H1 (cell line): Measurements from ENCODE around the gene KCMF1. TPM values are rescaled to one million over a fixed set of nuclear protein-coding genes. Genes with fewer than 3 reads are reported as not detected.

Experiments
- FOSL1 ChIP-seq: IDR thresholded peaks from 2 replicates; pipeline ENCODE4 v1.6.1; 2011; ENCODE audit warnings: mild to moderate bottlenecking, low read depth, low read length, moderate library complexity; ENCODE audit not compliant: insufficient read depth
- MAFK ChIP-seq: IDR thresholded peaks from 2 replicates; pipeline ENCODE4 v1.6.1; 2012; ENCODE audit warnings: low read depth, mild to moderate bottlenecking, improper control_type of control experiment, low read length
- RBBP5 ChIP-seq: IDR thresholded peaks from 2 replicates; pipeline ENCODE4 v1.7.1; 2012; ENCODE audit warnings: low read depth, mild to moderate bottlenecking, inconsistent platforms, low read length, moderate library complexity, borderline replicate concordance
- SIN3A ChIP-seq, 2 experiments: IDR thresholded peaks in 1 of 2; conservative IDR thresholded peaks in 1 of 2; 2 replicates each; pipeline ENCODE4 v1.6.1; 2011 to 2012; ENCODE audit warnings: low read length in 2 of 2, improper control_type of control experiment in 1 of 2, low read depth in 1 of 2, mild to moderate bottlenecking in 1 of 2
- SP1 ChIP-seq: IDR thresholded peaks from 2 replicates; pipeline ENCODE4 v1.6.1; 2011; ENCODE audit warnings: low read depth, low read length
- polyA plus RNA-seq, 7 experiments: library from polyadenylated mRNA; depleted of rRNA in 3 of 7; stranded (reverse) in 5 of 7; unstranded in 2 of 7; fragments of >200 nt in 5 of 7; fragments of 200-250 nt in 2 of 7; gene quantifications; 1 replicate in 5 of 7; 2 replicates in 1 of 7; 4 replicates in 1 of 7; pipeline versions ENCODE4 v1.2.1 to v1.2.3, GENCODE V29; 2011 to 2013; ENCODE audit warnings: missing spikeins in 2 of 7, mixed read lengths in 2 of 7
- total RNA-seq: library from RNA; stranded (reverse); fragmentation: NEBNext Ultra II Directional; extraction: Animal tissue kit (Norgen Biotek cat#: 25700); gene quantifications from 2 replicates; pipeline ENCODE4 v1.2.1, GENCODE V29; 2021

Gene KCMF1
- total and polyA plus RNA-seq, 2 of the 8 experiments (the other 6 are each of a cell fraction or from before 2014, with no cell fraction given) = 86.9 to 149 TPM

DNA sequence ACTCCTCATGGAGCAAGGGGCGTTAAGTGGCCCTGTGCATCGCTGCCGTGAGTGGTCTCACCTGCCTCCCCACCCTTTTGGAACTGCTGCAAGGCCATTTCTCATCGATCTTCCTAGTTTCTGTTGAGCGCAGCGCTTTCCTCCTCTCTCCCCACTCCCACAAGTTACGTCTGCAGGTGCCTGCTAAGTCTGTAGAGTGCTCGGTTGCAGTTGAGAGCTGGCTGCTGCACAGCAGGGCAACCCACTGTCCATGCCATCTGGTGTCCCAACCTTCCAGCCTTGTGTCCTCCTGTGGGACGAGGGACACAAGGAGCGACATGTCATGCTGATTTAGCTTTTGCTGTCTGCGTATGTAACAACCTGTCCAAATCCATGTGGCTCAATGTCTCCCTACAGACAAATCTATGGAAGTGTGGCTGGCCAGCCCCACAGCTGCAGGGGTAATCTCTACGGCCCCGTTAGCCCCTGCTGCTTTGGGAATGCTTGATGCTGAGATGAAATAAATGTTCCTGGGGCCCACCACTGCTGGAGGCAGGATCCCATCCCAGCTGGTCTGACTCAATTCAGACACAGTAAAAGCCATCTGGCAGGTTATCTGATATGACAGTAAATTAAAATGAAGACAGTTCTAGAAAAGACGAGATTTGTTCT, 94.1 kb downstream of the KCMF1 start (continued):
- 0 out of 2 replicates have a peak, but pooled peaks have one; percentile 43 for TF ChIP-seq SP1
- TF ChIP-seq SIN3A (conservative IDR thresholded peaks at IDR 0.05 in 1 of 2, IDR thresholded peaks at IDR 0.05 in 1 of 2; ENCODE audit: low read depth in 1 of 2, low read length in 2 of 2) = peak in 1 of 2 experiments; percentile 66; a peak in 1 of 4 replicates
- TF ChIP-seq FOSL1 = no peak
- no peak for TF ChIP-seq MAFK
- 0 out of 2 replicates have a peak, but pooled peaks have one; percentile 50 for TF ChIP-seq RBBP5
